NCI-H524 treated with DMSO at 0.1 percent for 48 hours (cell line): ENCODE results near the gene QRICH2.
"Not testable (repeated sequence)": the region's sequence is repeated elsewhere in the genome, so short reads cannot be mapped to it uniquely, and the experiment has no call there.

ENCODE experiments used
- DNase-seq: peaks from one replicate; lab custom pipeline; 2025; lab: John Stamatoyannopoulos, UW

Gene QRICH2

DNA sequence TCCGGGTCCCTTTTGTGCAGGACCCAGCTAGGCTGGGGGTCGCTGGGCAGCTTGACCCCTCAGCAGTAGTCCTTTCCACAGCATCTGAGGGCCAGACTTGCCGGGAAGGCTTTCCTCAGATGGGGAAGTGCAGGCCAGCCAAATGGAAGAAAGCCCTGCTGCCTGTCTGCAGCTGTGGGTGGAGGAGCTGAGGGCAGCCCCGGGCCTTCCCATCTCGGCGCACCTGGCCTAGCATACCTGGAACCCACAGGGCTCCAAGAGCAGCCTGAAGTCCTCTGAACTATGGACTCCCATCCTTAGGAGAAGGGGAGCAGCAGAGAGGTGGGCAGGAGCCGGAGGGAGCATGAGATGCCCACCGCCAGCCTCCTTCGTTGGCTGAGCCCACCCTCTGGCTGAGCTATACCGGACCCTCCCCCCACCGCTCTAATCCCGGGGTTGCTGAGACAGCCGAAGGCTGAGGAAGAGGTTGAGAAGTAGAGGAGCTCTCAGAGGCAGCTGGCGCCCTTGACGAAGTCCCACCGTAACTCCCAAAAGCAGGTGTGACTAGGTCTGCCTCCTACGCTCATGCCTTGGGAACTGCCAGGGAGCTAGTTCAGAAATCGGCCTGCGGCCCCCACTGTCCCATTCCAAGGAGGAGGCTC lies 29.7 kb downstream of the QRICH2 start:
- DNase-seq = no peak

DNA sequence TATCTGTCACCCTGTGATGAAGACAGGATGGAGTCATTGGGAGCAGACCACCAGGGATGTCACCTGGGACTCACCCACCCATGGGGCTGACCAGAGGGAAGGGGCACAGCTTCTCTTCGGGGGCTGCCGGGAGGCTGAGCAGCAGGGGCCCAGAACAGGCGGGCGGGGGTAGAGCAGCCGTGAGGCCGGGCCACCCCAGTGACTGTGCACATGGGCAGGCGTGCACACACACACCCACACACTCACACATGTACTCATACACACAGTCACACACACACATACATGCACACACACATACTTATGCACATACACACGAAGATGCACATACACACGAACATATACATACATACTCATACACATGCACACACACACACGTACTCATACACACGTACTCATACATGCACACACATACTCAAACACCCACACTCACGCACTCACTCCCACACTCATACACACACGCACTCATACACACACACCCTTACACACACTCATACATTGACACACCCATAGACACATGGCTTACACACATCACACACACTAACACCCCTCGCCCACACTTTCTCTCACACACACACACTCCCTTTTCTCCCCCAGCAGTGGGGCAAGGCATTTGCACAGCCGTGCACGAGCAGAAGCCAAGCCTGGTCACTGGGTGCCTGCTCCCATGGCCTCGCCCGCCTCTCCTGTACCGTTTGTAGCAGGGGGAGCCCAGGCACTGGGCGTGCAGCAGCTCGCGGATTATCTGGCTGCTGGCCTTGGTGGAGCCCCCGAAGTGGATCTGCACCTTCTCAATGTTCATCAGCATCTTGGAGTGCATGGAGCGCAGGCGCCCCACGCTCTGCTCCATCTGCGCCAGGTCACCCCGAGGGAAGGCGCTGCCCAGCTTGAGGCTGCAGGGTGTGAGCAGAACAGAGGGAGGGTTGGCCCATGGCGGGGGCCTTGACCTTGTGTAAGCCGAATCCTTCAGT lies 30.5 kb downstream of the QRICH2 start:
- no peak for DNase-seq

DNA sequence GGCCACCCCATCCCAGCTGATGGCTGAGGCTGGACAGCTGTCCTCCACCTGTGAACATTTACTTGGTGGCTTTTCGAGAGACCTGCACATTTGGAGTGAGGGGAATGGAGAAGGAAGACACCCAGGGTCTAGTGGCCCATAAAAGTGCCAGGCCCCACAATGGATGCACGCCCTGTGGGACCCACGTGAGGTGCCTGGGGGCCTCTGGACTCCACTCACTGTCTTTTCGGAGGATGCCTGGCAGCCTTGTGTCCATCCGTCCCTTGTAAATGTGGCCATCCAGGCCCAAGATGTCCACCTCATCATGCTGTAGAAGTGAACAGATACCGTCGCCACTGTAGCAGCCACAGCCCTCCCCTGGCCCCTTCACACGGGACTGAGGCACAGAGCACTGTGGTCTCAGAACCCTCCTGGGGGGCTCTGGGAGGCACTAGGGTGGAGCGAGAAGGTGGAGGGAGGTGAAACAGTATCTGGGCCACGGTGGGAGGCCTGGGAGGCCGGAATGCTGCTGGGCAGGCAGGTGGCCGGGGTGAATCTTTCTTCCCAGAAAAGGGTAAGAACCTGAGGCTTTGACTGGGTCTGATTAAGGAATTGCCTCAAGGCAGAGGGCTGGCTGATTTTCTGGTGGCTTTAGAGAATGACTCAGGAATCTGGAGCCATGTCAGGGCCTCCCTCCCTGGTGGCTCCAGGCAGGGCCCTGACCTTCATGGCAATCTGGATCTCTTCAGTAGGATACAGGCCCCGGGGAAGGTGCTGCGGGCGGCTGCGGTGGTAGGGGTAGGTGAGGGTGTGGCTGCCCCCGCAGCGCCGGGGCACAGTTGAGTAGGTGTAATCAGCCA lies 31.4 kb downstream of the QRICH2 start:
- DNase-seq = no peak

DNA sequence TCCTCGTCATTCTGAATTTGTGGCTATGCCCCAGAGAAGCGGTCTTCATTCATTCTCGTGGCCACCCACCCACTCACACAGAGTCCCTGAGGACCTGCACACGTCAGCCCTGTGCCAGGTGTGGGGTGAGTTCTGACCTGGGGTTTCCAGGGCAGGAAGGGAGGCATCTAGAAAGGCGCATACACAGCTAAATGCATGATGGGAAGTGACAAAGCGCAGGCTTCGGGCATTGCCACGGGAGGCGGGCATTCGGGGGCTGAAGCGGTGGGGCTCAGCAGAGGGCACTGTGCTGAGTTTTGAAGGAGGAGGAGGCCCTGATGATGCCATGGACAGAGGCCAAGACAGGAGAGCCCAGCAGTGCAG lies 32.0 kb downstream of the QRICH2 start:
- DNase-seq = no peak

DNA sequence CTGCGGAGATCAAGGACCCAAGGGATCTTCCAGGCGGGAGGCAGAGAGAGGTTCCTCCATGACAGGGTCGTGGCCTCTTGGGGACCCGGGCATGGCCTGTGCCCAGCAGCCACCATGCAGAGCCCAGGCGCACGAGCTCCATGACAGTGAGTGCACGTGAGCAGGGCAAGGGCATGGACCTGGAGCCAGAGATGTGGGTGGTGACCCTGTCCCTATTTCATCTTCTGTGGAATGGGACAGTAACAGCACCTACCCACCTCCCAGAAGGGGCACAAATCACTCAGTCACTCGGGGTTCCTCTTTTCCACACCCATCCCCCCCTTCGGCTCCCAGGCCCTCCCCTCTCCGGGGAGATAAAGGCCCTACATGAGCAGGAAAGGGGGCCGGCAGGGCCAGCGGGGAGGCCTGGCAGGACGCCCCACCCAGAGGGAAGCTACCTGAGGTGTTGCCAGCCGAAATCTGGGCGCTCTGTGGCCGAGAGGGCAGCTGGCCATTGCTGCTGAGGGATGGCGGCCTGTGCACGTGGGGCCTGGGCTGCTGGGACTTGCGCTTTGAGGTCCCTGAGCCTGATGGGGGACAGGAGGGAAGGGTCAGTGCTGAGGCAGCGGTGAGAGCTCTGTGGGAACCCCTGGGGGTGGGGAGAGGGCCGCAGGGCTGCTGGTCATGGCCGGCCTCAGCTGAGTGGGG lies 32.6 kb downstream of the QRICH2 start:
- no peak for DNase-seq

DNA sequence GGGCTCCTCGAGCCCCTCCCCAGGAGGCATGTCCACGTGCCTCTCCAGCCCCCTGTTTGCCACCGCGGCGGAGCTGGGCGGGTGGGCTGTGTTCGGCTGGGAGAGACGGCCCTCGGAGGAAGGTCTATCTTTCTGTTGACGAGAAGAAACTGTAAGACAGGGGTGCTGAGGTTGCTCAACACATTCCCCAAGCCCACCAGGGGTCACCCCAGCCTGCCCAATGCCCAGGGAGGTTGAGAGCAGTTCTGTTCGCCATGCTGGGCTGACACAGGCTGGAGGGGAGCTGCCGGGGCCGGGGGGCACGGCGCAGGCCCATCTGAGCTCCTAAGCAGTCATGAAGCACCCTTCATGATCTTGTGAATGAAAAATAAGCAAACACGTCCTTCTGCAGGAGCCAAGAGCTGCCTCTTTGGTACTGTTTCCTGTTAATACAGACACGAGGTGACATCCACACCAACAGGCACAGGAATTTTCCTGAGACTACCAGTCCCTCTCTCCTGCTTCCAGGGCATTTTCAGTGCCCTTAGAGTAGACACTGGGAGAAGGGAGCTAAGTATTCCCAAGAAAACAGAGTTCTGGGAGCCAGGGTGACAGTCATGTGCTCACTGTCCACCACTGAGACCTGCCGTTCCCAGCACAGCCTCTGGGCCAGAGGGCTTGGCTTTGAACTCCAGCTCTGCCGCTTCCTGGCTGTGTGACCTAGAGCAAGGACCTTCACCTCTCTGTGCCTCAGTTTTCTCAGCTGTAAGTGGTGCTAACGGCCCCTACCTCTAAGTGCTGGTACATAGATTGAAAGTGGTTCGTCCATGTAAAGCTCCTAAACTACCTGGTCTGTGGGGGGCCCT lies 33.7 kb downstream of the QRICH2 start:
- DNase-seq = no peak

DNA sequence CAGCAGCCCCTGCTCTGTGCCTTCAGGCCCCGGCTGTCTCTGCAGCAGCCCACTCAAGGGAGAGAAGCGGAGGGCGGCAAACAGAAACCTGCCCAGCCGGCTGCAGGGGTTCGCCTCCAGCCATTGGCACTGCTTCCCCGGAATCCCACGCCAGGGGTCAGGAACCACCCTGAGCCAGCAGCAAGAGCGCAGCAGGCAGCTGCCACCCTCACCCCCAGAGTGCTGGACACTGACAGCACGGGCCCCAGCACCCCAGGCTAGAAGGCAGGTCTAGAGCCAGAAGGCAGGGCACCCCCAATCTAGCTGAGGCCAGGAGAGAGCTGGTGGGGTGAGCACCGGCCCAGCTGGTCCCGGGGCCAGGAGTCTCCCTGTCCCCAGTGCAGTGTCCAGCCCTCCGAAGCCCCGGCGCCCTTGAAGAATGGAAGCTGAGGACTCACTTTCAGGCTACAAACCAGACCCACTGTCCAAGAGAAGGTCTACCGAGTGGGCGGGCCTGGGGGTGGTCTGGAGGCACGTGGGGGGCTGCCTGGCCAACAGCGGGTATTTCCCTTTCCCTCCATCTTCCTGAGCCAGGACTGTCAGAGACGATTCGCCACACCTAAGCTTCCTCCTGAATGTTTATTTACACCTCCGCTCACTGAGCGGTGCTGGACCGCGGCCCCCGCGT lies 34.5 kb downstream of the QRICH2 start:
- DNase-seq = no peak

DNA sequence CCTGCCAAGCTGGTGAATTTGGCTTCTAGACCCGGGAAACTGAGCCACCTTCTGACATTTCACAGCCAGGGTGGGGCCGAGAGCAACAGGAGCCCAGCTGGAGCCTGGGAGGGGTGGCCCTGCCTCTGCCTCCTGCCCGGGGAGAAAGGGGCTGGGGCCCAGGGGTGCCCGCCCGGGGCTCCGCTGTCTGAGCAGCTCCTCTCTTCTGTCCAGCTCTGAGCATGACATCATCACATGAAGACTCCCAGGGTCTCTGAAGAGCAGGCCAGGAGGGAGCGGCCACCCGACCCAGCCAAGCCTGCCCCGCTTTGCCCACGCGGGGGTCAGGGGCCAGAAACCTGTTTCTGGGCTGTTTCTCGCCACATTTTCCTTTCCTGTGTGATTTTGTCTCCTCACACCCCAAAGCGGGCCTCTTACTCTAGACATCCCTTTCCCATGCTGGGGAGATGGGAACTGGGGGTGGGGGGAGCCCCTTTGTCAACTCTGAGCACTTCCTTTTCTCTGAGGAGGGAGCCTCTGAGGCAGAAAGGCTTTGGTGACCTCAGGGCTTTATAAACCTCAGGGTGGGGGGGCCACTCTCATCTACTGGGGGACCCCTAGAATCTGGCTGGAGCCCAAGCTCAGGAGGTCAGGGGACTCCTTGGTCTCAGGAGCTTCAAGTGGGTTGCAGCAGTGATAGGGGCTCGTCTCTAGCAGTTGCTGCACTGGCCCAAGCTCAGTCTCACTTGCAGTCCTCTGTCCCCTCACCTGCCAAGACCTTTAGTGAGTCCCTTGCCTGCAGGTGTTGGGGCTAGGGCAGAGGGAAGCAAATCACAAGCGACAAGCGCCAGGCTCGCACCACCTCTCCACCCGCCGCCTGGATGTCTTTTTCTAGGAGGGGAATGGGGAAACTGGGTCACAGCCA lies 35.3 kb downstream of the QRICH2 start:
- DNase-seq = no peak

DNA sequence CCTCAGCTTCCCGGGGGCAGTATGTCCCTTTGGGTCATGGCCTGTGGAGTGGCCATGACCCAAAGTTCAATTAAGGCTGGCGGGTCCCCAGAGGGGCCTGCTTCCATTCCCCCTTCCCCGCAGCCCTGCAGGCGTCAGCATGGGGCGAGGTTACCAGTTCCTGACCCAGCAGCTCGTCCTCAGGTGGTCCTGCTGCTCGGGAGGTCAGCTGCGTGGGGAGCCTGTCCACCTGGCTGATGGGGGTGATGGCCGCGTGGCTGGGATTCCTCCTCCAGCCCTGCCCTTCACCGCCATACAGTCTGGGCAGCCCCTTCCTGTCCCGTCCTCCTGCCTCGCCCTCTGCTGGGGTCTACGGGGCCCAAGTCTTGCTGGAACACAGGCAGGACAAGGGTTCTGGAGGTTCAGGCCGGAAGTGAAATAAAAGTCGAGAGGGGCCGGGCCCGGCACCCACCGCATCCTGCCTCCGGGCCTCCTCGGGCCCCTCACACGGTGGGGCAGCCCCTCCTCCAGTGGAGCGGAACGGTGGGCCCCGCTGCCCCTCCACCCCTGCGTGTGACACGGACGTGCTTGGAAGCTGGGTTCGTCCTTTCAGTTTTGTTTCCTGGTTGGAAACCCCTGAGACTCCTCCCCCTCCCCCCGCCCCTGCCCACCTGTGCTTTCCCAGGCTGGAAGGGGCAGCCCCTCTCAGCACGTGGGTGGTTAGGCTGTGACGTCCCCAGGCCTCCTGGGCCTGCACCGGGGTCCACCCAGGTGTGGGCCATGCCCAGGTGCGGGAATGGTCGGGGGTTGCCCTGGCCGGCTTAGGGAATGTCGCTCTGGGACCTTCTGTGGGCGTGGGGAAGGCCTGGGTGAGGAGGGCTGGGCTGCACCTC lies 36.2 kb downstream of the QRICH2 start:
- no peak for DNase-seq

DNA sequence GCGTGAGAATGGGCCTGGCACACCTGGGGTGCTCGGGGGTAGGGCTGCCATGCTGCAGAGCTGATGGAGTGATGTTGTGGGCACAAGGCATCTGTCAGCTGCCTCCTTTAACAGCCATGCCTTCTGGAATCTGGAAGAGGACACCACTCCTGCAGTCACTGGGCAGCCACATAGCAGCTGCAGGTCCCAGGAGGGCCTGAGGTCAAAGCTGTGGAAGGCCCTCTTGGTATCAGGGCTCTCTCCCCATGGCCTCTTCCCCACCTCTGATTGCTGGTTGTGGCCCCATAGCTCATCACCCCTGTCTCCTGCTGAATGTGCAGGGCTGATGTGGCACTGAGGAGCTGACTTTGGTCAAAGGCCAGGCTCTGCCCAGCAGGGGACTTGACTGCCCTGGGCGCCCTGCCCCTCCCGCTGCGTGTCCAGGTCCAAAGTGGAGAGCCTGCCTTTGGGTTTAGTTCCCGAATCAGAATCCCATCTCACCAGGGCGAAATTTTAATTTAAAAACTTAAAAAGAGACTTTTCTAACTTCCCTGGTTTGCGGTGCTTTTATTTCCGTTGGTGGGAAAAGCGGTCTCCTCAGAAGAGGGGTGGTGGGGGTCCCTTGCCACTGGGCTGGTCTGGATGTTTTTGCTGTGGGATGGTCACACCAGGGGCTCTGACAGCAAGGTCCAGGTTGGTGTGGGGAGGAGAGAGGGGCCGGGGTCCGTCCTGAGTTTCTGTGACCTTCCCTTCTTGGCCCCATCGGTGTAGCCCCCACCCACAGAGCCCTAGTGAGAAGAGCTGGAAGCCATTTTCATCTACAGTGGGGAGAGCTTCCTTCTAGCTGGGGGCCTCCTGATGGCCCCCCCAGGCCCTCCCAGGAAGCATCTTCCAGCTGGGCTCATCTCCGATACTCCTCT lies 37.1 kb downstream of the QRICH2 start:
- no peak for DNase-seq

DNA sequence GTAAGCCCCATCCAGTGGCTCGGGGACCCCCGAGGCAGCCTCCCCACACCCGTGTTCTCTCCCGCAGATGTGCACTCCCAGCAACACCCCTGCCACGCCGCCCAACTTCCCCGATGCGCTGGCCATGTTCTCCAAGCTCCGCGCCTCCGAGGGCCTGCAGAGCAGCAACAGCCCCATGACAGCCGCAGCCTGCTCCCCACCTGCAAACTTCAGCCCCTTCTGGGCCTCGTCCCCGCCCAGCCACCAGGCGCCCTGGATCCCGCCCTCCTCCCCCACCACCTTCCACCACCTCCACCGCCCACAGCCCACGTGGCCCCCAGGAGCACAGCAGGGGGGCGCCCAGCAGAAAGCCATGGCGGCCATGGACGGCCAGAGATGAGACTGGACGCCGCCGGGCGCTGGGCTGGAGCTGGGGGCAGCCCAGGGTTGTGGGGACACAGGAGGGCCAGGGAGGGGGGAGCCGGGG lies 37.9 kb downstream of the QRICH2 start:
- DNase-seq = no peak

DNA sequence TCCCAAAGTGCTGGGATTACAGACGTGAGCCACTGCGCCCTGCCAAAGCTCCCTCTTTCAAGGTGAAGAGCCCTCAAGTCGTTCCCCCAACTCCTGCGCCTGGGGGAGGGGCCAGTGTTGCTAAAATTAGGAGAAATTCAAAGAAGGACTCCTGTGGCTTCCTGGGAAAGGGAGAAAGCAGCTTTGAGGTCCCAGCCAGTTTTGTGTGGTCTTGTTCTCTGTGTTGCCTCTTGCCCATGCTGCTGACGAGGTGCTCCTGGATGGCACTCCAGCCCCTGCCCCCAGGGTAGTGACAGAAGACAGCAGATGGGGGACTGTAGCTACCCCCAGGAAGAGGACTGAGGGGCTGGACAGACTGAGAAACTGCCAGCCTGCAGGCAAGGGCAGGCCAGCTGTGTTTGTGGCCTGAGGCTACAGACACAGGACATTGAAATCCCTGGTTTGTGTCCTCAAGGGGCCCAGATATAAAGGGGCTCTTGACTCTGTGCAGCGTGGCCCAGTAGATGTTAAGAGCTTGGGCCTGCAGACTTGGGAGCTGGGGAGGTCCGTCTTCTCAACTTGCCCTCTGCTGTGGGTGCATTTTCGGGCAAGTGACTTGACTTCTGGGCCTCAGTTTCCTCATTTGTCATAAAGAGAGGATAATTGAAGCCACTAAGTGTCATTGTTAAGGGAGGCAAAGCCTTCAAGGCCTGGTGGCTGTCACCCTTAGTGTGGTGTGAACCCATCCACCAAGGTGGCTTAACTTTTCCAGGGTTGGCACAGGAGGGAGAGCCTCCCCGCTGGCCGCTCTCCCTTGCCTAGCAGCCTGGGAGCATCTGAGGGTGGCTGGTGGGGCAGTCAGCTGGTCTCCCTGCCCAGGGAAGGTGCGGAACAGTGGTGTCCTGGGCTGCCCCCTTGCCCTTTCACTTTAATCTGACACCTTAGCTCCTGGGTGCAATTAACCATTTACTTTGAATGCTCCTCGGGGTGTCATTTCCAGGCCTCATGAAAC lies 38.8 kb downstream of the QRICH2 start:
- no peak for DNase-seq

DNA sequence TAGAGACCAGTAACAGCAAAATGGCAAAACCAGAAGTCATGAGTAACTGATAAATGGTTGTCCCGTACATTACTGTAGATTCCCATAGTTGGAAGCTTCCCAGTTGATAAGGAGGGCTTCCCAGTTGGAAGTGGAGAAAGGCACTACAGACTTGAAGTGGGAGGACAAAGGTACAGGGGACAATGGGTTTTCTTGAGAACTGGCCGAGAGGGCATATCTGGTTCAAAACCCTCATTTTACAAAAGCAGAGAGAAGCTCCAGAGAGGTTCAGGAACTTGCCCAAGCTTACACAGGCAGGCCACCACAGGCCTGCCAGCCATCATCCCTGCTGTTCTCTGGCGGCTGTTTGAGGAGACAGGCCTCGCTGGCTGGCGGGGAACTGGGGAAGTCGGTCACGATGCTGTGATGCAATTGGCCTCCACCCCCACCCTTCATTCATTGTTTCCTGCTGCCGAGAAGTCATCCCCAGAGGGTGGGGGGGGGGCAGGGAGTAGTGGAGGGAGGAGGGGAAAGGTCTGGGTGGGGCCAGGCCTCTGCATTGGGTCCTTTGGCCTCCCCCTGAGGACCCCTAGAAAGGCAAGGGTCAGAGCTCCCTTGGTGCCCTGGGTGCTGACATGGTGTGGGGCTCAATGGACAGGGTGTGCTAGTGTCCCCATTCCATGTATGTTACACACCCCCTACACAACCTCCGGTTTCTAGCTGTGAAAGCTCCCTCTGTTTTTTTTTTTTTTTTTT lies 39.9 kb downstream of the QRICH2 start:
- DNase-seq = no peak

DNA sequence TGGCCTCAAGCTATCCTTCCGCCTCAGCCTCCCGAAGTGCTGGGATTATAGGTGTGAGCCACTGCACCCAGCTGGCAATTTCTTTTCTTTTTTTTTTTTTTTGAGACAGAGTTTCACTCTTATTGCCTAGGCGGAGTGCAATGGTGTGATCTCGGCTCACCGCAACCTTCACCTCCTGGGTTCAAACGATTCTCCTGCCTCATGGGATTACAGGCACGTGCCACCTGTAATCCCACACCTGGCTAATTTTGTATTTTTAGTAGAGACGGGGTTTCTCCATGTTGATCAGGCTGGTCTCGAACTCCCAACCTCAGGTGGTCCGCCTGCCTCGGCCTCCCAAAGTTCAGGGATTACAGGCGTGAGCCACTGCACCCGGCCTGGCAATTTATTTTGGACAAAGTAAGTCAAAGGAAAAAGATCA lies 40.5 kb downstream of the QRICH2 start:
- DNase-seq = not testable (repeated sequence)

DNA sequence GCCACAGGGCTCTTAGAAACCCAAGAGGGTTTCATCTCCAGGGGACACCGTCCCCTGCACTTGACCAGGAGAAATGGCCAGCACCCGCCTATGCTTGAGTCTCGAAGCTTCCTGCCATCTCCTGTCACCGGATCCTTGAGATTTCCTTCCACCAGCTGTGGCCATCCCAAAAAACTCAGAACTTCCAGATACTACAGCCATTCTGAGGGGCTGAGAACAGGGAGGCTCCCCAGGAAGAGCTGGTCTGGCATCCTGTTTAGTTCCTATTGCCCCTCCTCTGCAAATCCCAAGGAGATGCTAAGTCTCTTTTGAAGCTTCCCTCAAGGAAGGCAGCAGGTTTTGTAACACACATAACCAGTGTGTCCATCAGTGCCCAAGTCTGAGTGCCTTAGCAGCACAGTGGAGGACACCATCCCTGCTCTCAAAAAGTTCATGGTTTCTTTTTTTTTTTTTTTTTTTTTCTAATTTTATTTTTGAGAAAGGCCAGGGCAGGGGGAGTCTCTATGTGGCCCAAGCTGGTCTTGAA lies 41.0 kb downstream of the QRICH2 start:
- DNase-seq = no peak
